Esophagus squamous epithelium (tissue), 5 donors: ENCODE results near the gene LOC101059915.
"Not testable (repeated sequence)": the region's sequence is repeated elsewhere in the genome, so short reads cannot be mapped to it uniquely, and the experiment has no call there.

Experiments
- DNase-seq: peaks from one replicate; lab custom pipeline; 2025; lab: John Stamatoyannopoulos, UW
- H3K27ac ChIP-seq, 4 donors: fragments of 200-600 bp; sonication (generic); one replicate each; pipeline ENCODE4 v1.5.1; 2016 to 2019; ENCODE audit warnings: mild to moderate bottlenecking in 1 of 4
- H3K27me3 ChIP-seq, 4 donors: fragments of 200-600 bp; sonication (generic); 1 replicate in 3 of 4; 2 replicates in 1 of 4; pipeline versions ENCODE4 v1.5.1 to v1.6.0; 2017 to 2021; ENCODE audit warnings: antibody characterized with exemption in 1 of 4
- H3K36me3 ChIP-seq, 3 donors: fragments of 200-600 bp; sonication (generic); one replicate each; pipeline ENCODE4 v1.5.1; 2016 to 2019
- H3K4me1 ChIP-seq, 3 donors: fragments of 200-600 bp; sonication (generic); one replicate each; pipeline ENCODE4 v1.5.1; 2017 to 2019
- H3K4me3 ChIP-seq, 4 donors: fragments of 200-600 bp; sonication (generic); 1 replicate in 3 of 4; 2 replicates in 1 of 4; pipeline ENCODE4 v1.5.1; 2016 to 2019; ENCODE audit warnings: mild to moderate bottlenecking in 2 of 4, moderate library complexity in 1 of 4
- H3K9me3 ChIP-seq, 3 donors: fragments of 200-600 bp; sonication (generic); one replicate each; pipeline ENCODE4 v1.5.1; 2016 to 2019
- CTCF ChIP-seq, 6 experiments: fragments of 450-650 bp in 4 of 6; fragments of 200-600 bp in 2 of 6; sonication (generic) in 2 of 6; IDR thresholded peaks; one replicate each; pipeline ENCODE4 v1.5.1; 2016 to 2019; ENCODE audit warnings: antibody characterized with exemption in 6 of 6, mild to moderate bottlenecking in 4 of 6, moderate library complexity in 4 of 6
- POLR2A ChIP-seq, 4 donors: fragments of 450-650 bp; IDR thresholded peaks; one replicate each; pipeline ENCODE4 v1.6.1; 2017; ENCODE audit warnings: antibody characterized with exemption in 4 of 4, mild to moderate bottlenecking in 4 of 4, moderate library complexity in 3 of 4
- WGBS, 2 donors: methylation state at CpG; one replicate each; pipeline ENCODE4 v1.1.5; 2018; 5-methylcytosine and 5-hydroxymethylcytosine counted together
- intact Hi-C: fragments of 100-400 bp; cut with DNase I; formaldehyde crosslinking; loops from one replicate; pipeline ENCODE4 v1.15.0; 2022
- donor health status: DM: yes; HTN: yes; CAD: no.

LOC101059915 gene

GRCh38 chrX:71668248-71668595 lies 876 bp downstream of the LOC101059915 start:
- no peak for TF ChIP-seq CTCF (IDR thresholded peaks at IDR 0.05)
- TF ChIP-seq POLR2A (IDR thresholded peaks at IDR 0.05), result no peak
- H3K4me1 ChIP-seq, result peaks cover 0 to 9% (median 0%) of the 10 kb centered on the region in 3 donors
- H3K9me3 ChIP-seq, result no peaks in the 10 kb centered on the region
- no peaks in the 10 kb centered on the region for H3K27me3 ChIP-seq
- no peak for DNase-seq
- 93% methylated on average over 6 of the region's 16 CpGs; no CpG with 5 or more reads in 1 of the 2 donors for WGBS, 2 donors
- intact Hi-C loops, result no loop called here
- no peaks in the 10 kb centered on the region for H3K36me3 ChIP-seq
- H3K27ac ChIP-seq, result no peak overlapping the region
- H3K4me3 ChIP-seq, result no peak overlapping the region

GRCh38 chrX:71669492-71669891 lies 2.1 kb downstream of the LOC101059915 start:
- Histone ChIP-seq H3K36me3 (no peaks in the 10 kb centered on the region), H3K4me1 (peaks cover 0 to 3% (median 0%) of the 10 kb centered on the region in 3 donors), H3K27me3 (no peaks in the 10 kb centered on the region), H3K27ac (no peak overlapping the region), H3K4me3 (no peak overlapping the region), H3K9me3 (no peaks in the 10 kb centered on the region)
- 61% methylated on average over 3 of the region's 13 CpGs; no CpG with 5 or more reads in 1 of the 2 donors for WGBS, 2 donors
- no peak for TF ChIP-seq CTCF (IDR thresholded peaks at IDR 0.05)
- no peak for TF ChIP-seq POLR2A (IDR thresholded peaks at IDR 0.05)
- intact Hi-C loops, result no loop called here
- DNase-seq, result no peak

- H3K36me3 ChIP-seq, intact Hi-C loops, H3K27me3 ChIP-seq, H3K4me1 ChIP-seq, DNase-seq, H3K4me3 ChIP-seq, H3K27ac ChIP-seq, H3K9me3 ChIP-seq: not testable (repeated sequence)
- 0 to 40% methylated on average over 1 of the region's 10 CpGs for WGBS, 2 donors
- peak in 3 of 6 experiments; percentile 16 to 50 (median 27) for TF ChIP-seq CTCF (IDR thresholded peaks at IDR 0.05)
Measured at GRCh38 chrX:71669947-71670346, 2.6 kb downstream of the LOC101059915 start.

- Histone ChIP-seq H3K27ac (no peak overlapping the region), H3K27me3 (no peaks in the 10 kb centered on the region), H3K36me3 (no peaks in the 10 kb centered on the region), H3K9me3 (no peaks in the 10 kb centered on the region), H3K4me3 (no peak overlapping the region), H3K4me1 (peaks cover 0 to 3% (median 0%) of the 10 kb centered on the region in 3 donors)
- TF ChIP-seq CTCF (IDR thresholded peaks at IDR 0.05), result no peak
- no peak for TF ChIP-seq POLR2A (IDR thresholded peaks at IDR 0.05)
- intact Hi-C loops, result no loop called here
- WGBS, 2 donors, result 47 to 60% methylated on average over 2 to 7 of the region's 12 CpGs
- no peak for DNase-seq
Measured at GRCh38 chrX:71671043-71671780, 3.9 kb downstream of the LOC101059915 start.

- H3K9me3 ChIP-seq, result no peaks in the 10 kb centered on the region
- 93 to 98% methylated on average over 8 of the region's 11 CpGs for WGBS, 2 donors
- intact Hi-C loops, result no loop called here
- no peak for DNase-seq
- H3K4me1 ChIP-seq, result peaks cover 0 to 3% (median 0%) of the 10 kb centered on the region in 3 donors
- H3K27ac ChIP-seq, result no peak overlapping the region
- H3K4me3 ChIP-seq, result no peak overlapping the region
- no peak for TF ChIP-seq CTCF (IDR thresholded peaks at IDR 0.05)
- TF ChIP-seq POLR2A (IDR thresholded peaks at IDR 0.05), result no peak
- H3K36me3 ChIP-seq, result no peaks in the 10 kb centered on the region
- H3K27me3 ChIP-seq, result no peaks in the 10 kb centered on the region
Measured at GRCh38 chrX:71671938-71672337, 4.6 kb downstream of the LOC101059915 start.

GRCh38 chrX:71675636-71676035 lies 8.3 kb downstream of the LOC101059915 start:
- H3K9me3 ChIP-seq, intact Hi-C loops, H3K27me3 ChIP-seq, DNase-seq, H3K4me3 ChIP-seq, H3K27ac ChIP-seq, H3K36me3 ChIP-seq, H3K4me1 ChIP-seq: not testable (repeated sequence)
- no CpG with 5 or more reads among the region's 23 CpGs for WGBS, 2 donors

- H3K9me3 ChIP-seq, H3K27me3 ChIP-seq, H3K4me1 ChIP-seq, intact Hi-C loops, H3K4me3 ChIP-seq, H3K27ac ChIP-seq, DNase-seq, H3K36me3 ChIP-seq: not testable (repeated sequence)
- whole genome bisulfite sequencing, 2 donors, result no CpG with 5 or more reads among the region's 43 CpGs
Measured at GRCh38 chrX:71676068-71676795, 8.9 kb downstream of the LOC101059915 start.

GRCh38 chrX:71677195-71677594 lies 9.8 kb downstream of the LOC101059915 start:
- intact Hi-C loops, H3K27me3 ChIP-seq, H3K36me3 ChIP-seq, H3K27ac ChIP-seq, H3K4me1 ChIP-seq, DNase-seq, H3K9me3 ChIP-seq, H3K4me3 ChIP-seq: not testable (repeated sequence)
- 66 to 83% methylated on average over 1 to 5 of the region's 6 CpGs for WGBS, 2 donors
